H1 (cell line): ENCODE measurements around the gene RESP18. TPM values are rescaled to one million over a fixed set of nuclear protein-coding genes. Genes with fewer than 3 reads are reported as not detected.

Experiments used
- CTCF ChIA-PET: fragments of 300-600 bp; sonication (Branson Sonifier 250); formaldehyde crosslinking; loops from one replicate; lab custom pipeline; 2021; ENCODE audit not compliant: partially characterized antibody; lab: Charles Lee
- POLR2A ChIA-PET: fragments of 300-600 bp; sonication (Branson Sonifier 250); formaldehyde crosslinking; loops from one replicate; lab custom pipeline; 2021; ENCODE audit warnings: inconsistent platforms; ENCODE audit not compliant: partially characterized antibody; lab: Charles Lee
- DNase-seq, 2 experiments: peaks; one replicate each; pipeline versions ENCODE4 v3.0.0 to v3.0.0-alpha.2; 2010 to 2022; ENCODE audit warnings: low spot score in 2 of 2, low read depth in 1 of 2, mixed read lengths in 1 of 2
- FAIRE-seq: peaks from 2 replicates; lab custom pipeline; 2011; peaks lifted over from hg19 to GRCh38; lab: Jason Lieb, UNC
- H2AFZ ChIP-seq: 2 replicates; pipeline ENCODE4 v1.8.1; 2012; ENCODE audit warnings: low read length, inconsistent platforms
- H2AK5ac ChIP-seq: 2 replicates; pipeline ENCODE4 v1.6.1; 2013; ENCODE audit warnings: low read depth, low read length
- H2BK120ac ChIP-seq: replicated peaks from 2 replicates; pipeline ENCODE3; 2013; ENCODE audit warnings: low read depth, low read length, inconsistent platforms
- H2BK12ac ChIP-seq: 2 replicates; pipeline ENCODE4 v1.6.1; 2013; ENCODE audit warnings: low read depth, low read length
- H2BK15ac ChIP-seq: 2 replicates; pipeline ENCODE4 v1.6.1; 2013; ENCODE audit warnings: low read length
- H2BK20ac ChIP-seq: 2 replicates; pipeline ENCODE4 v1.6.1; 2013; ENCODE audit warnings: low read length
- H2BK5ac ChIP-seq: 2 replicates; pipeline ENCODE4 v1.6.1; 2013; ENCODE audit warnings: low read depth, low read length
- H3K14ac ChIP-seq: 2 replicates; pipeline ENCODE4 v1.6.1; 2013; ENCODE audit warnings: inconsistent platforms; ENCODE audit not compliant: insufficient read length
- H3K18ac ChIP-seq: 2 replicates; pipeline ENCODE4 v1.6.1; 2013; ENCODE audit warnings: low read length; ENCODE audit errors: extremely low read depth
- H3K23ac ChIP-seq: 2 replicates; pipeline ENCODE4 v1.6.1; 2013; ENCODE audit warnings: inconsistent platforms; ENCODE audit not compliant: insufficient read length
- H3K23me2 ChIP-seq: 2 replicates; pipeline ENCODE4 v1.6.1; 2013; ENCODE audit warnings: low read depth, low read length
- H3K27ac ChIP-seq: 2 replicates; pipeline ENCODE4 v1.6.1; 2011; ENCODE audit warnings: low read depth, low read length, inconsistent platforms
- H3K27me3 ChIP-seq, 4 experiments: replicated peaks in 1 of 4; 1 replicate in 1 of 4; 2 replicates in 3 of 4; pipeline versions ENCODE4 v1.6.1 to v1.8.1; 2011 to 2013; ENCODE audit warnings: low read length in 3 of 4, mild to moderate bottlenecking in 3 of 4, inconsistent platforms in 2 of 4, mixed read lengths in 2 of 4, moderate library complexity in 1 of 4; ENCODE audit not compliant: control insufficient read depth in 3 of 4, insufficient read depth in 3 of 4; ENCODE audit errors: extremely low read depth in 1 of 4
- H3K36me3 ChIP-seq, 4 experiments: 2 replicates each; pipeline versions ENCODE4 v1.6.1 to v1.8.1; 2011 to 2013; ENCODE audit warnings: mild to moderate bottlenecking in 4 of 4, low read length in 3 of 4, moderate library complexity in 2 of 4, control low read depth in 1 of 4, inconsistent platforms in 1 of 4; ENCODE audit not compliant: insufficient read depth in 4 of 4, control insufficient read depth in 2 of 4
- H3K4ac ChIP-seq: replicated peaks from 2 replicates; pipeline ENCODE3; 2013; ENCODE audit warnings: low read length, low read depth, mixed read lengths, inconsistent platforms; ENCODE audit not compliant: insufficient read length
- H3K4me1 ChIP-seq, 4 experiments: replicated peaks in 1 of 4; 1 replicate in 1 of 4; 2 replicates in 3 of 4; pipeline versions ENCODE4 v1.6.1 to v1.8.1; 2011 to 2013; ENCODE audit warnings: low read length in 3 of 4, inconsistent platforms in 2 of 4, mixed read lengths in 1 of 4; ENCODE audit not compliant: insufficient read depth in 4 of 4, control insufficient read depth in 3 of 4
- H3K4me2 ChIP-seq, 2 experiments: 2 replicates each; pipeline versions ENCODE4 v1.6.1 to v1.8.1; 2011 to 2013; ENCODE audit warnings: low read depth in 2 of 2, low read length in 2 of 2, control low read depth in 1 of 2, inconsistent platforms in 1 of 2, mild to moderate bottlenecking in 1 of 2; ENCODE audit not compliant: insufficient read depth in 1 of 2
- H3K4me3 ChIP-seq, 4 experiments: fragments of 200-600, 300-600 bp in 1 of 4; sonication (generic), shearing (Covaris generic), sonication (Bioruptor Twin) in 1 of 4; 2 replicates each; pipeline versions ENCODE4 v1.5.1 to v1.8.1; 2011 to 2016; ENCODE audit warnings: low read length in 4 of 4, low read depth in 3 of 4, control low read depth in 2 of 4, inconsistent platforms in 2 of 4, mild to moderate bottlenecking in 2 of 4, mixed read lengths in 1 of 4, moderate library complexity in 1 of 4; ENCODE audit not compliant: insufficient read depth in 2 of 4; ENCODE audit errors: extremely low read depth in 1 of 4
- H3K56ac ChIP-seq: replicated peaks from 2 replicates; pipeline ENCODE3; 2013; ENCODE audit warnings: low read depth, mild to moderate bottlenecking, mixed read lengths, low read length, inconsistent platforms; ENCODE audit not compliant: insufficient read length
- H3K79me1 ChIP-seq: 2 replicates; pipeline ENCODE4 v1.6.1; 2013; ENCODE audit warnings: low read depth, low read length, control low read depth
- H3K79me2 ChIP-seq, 2 experiments: 2 replicates each; pipeline versions ENCODE4 v1.6.1 to v1.8.1; 2012 to 2013; ENCODE audit warnings: low read length in 2 of 2, mild to moderate bottlenecking in 2 of 2, inconsistent platforms in 1 of 2; ENCODE audit not compliant: insufficient read depth in 2 of 2, control insufficient read depth in 1 of 2
- H3K9ac ChIP-seq, 4 experiments: replicated peaks in 1 of 4; 1 replicate in 1 of 4; 2 replicates in 3 of 4; pipeline versions ENCODE4 v1.6.1 to v1.8.1; 2011 to 2013; ENCODE audit warnings: low read depth in 3 of 4, low read length in 3 of 4, control low read depth in 2 of 4, mild to moderate bottlenecking in 2 of 4, moderate library complexity in 2 of 4, inconsistent platforms in 1 of 4; ENCODE audit errors: extremely low read depth in 1 of 4
- H3K9me3 ChIP-seq, 2 experiments: 2 replicates each; pipeline versions ENCODE4 v1.6.1 to v1.8.1; 2012 to 2013; ENCODE audit warnings: mild to moderate bottlenecking in 2 of 2, moderate library complexity in 2 of 2, control low read depth in 1 of 2, inconsistent platforms in 1 of 2, low read depth in 1 of 2, low read length in 1 of 2, mixed read lengths in 1 of 2; ENCODE audit not compliant: insufficient read depth in 2 of 2
- H4K20me1 ChIP-seq, 2 experiments: replicated peaks in 1 of 2; 2 replicates each; pipeline versions ENCODE3 to v1.8.1; 2011 to 2013; ENCODE audit warnings: inconsistent platforms in 2 of 2, low read length in 2 of 2, mild to moderate bottlenecking in 1 of 2; ENCODE audit not compliant: insufficient read depth in 2 of 2, control insufficient read depth in 1 of 2
- H4K5ac ChIP-seq: 2 replicates; pipeline ENCODE4 v1.6.1; 2013; ENCODE audit warnings: low read length, low read depth, mixed read lengths, inconsistent platforms; ENCODE audit not compliant: insufficient read length
- H4K8ac ChIP-seq: 2 replicates; pipeline ENCODE4 v1.8.0; 2013; ENCODE audit warnings: mild to moderate bottlenecking, moderate library complexity, low read length, inconsistent platforms; ENCODE audit not compliant: insufficient read depth; ENCODE audit errors: extremely low read depth
- H4K91ac ChIP-seq: replicated peaks from 2 replicates; pipeline ENCODE3; 2013; ENCODE audit warnings: low read length, mixed read lengths, inconsistent platforms; ENCODE audit not compliant: insufficient read length
- BRCA1 ChIP-seq: IDR thresholded peaks from 2 replicates; pipeline ENCODE4 v1.6.1; 2012; ENCODE audit warnings: low read depth, low read length, improper control_type of control experiment
- CBX5 ChIP-seq: fragments of 300-800, 300-1000 bp; sonication (generic); IDR thresholded peaks from 2 replicates; pipeline ENCODE4 v1.7.1; 2016; ENCODE audit warnings: antibody characterized with exemption, low read length, low read depth
- CHD1 ChIP-seq: IDR thresholded peaks from 2 replicates; pipeline ENCODE4 v1.6.1; 2012; ENCODE audit warnings: low read depth, low read length, improper control_type of control experiment
- CHD2 ChIP-seq: IDR thresholded peaks from 2 replicates; pipeline ENCODE4 v1.6.1; 2012; ENCODE audit warnings: low read length, improper control_type of control experiment
- EP300 ChIP-seq, 2 experiments: IDR thresholded peaks; 1 replicate in 1 of 2; 2 replicates in 1 of 2; pipeline ENCODE4 v1.6.1; 2011 to 2012; ENCODE audit warnings: low read depth in 2 of 2, low read length in 2 of 2, mild to moderate bottlenecking in 2 of 2, borderline replicate concordance in 1 of 2, inconsistent platforms in 1 of 2, moderate library complexity in 1 of 2
- FOSL1 ChIP-seq: IDR thresholded peaks from 2 replicates; pipeline ENCODE4 v1.6.1; 2011; ENCODE audit warnings: mild to moderate bottlenecking, low read depth, low read length, moderate library complexity; ENCODE audit not compliant: insufficient read depth
- HDAC6 ChIP-seq: IDR thresholded peaks from one replicate; pipeline ENCODE4 v1.7.1; 2012; ENCODE audit warnings: low read depth, mild to moderate bottlenecking, inconsistent platforms, low read length, moderate library complexity
- JUN ChIP-seq: IDR thresholded peaks from 2 replicates; pipeline ENCODE4 v1.6.1; 2011; ENCODE audit warnings: low read depth, mild to moderate bottlenecking, improper control_type of control experiment, low read length
- JUND ChIP-seq: IDR thresholded peaks from 2 replicates; pipeline ENCODE4 v1.6.1; 2011; ENCODE audit warnings: mild to moderate bottlenecking, improper control_type of control experiment, low read length
- KDM4A ChIP-seq: IDR thresholded peaks from one replicate; pipeline ENCODE4 v1.7.1; 2012; ENCODE audit warnings: low read depth, mild to moderate bottlenecking, moderate library complexity, low read length, inconsistent platforms; ENCODE audit not compliant: severe bottlenecking
- NRF1 ChIP-seq: IDR thresholded peaks from 2 replicates; pipeline ENCODE4 v1.6.1; 2011; ENCODE audit warnings: mild to moderate bottlenecking, low read depth, low read length, improper control_type of control experiment
- SIRT6 ChIP-seq: IDR thresholded peaks from one replicate; pipeline ENCODE4 v1.7.1; 2012; ENCODE audit warnings: low read length, inconsistent platforms
- SUZ12 ChIP-seq: fragments of 200-600 bp; sonication (generic); IDR thresholded peaks from 2 replicates; pipeline ENCODE4 v1.6.1; 2012; ENCODE audit warnings: mild to moderate bottlenecking, inconsistent platforms, low read length, moderate library complexity, mixed read lengths
- WGBS, 2 experiments: shearing (Covaris generic) in 1 of 2; methylation state at CpG; one replicate each; pipeline versions ENCODE4 v1.1.6 to v1.1.7; 2013 to 2015; ENCODE audit warnings: low lambda C conversion rate in 2 of 2, mixed read lengths in 2 of 2, inconsistent platforms in 1 of 2, low coverage in 1 of 2, missing lambda C conversion rate in 1 of 2; ENCODE audit not compliant: insufficient replicate concordance in 2 of 2, insufficient coverage in 1 of 2, insufficient read length in 1 of 2; ENCODE audit errors: extremely low coverage in 1 of 2, missing lambda C conversion rate in 1 of 2; 5-methylcytosine and 5-hydroxymethylcytosine counted together
- polyA plus RNA-seq, 7 experiments: library from polyadenylated mRNA; depleted of rRNA in 3 of 7; stranded (reverse) in 5 of 7; unstranded in 2 of 7; fragments of >200 nt in 5 of 7; fragments of 200-250 nt in 2 of 7; gene quantifications; 1 replicate in 5 of 7; 2 replicates in 1 of 7; 4 replicates in 1 of 7; pipeline versions ENCODE4 v1.2.1 to v1.2.3, GENCODE V29; 2011 to 2013; ENCODE audit warnings: missing spikeins in 2 of 7, mixed read lengths in 2 of 7
- total RNA-seq: library from RNA; stranded (reverse); fragmentation: NEBNext Ultra II Directional; extraction: Animal tissue kit (Norgen Biotek cat#: 25700); gene quantifications from 2 replicates; pipeline ENCODE4 v1.2.1, GENCODE V29; 2021
- TF ChIP-seq, protein P1 (sequence below): IDR thresholded peaks from 2 replicates; pipeline ENCODE4 v1.6.1; 2012; ENCODE audit warnings: inconsistent platforms

The RESP18 gene
- total and polyA plus RNA-seq, 2 of the 8 experiments (the other 6 are each of a cell fraction or from before 2014, with no cell fraction given) = not detected

DNA sequence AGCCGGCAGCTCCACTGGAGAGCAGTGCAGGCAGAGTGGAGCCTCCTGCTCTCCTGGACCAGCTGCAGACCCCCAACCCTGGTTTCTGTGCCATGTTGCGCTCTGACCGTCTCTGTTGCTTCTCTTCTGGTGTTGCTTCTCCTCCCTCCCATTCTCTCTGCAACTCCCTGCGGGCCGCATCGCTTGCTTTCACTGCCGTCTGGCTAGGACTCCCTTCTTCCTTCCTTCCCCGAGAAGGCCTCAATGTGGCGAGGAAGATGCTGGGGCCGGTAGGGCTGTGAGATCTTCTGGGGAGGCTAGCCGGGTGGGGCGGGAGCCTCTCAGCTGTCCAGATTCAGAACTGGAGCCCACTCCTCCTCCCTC lies 47.2 kb downstream of the RESP18 start:
- no peak for FAIRE-seq
- H3K4me3 ChIP-seq = no peak overlapping the region; a peak in 2 of 8 replicates
- POLR2A ChIA-PET = interaction anchor here (1.0 to 1.9 kb wide), 4 partner anchors 10 to 66 kb away, joined by 3 to 13 read pairs (median 3); partner anchors contain the start of genes ABCB6, GLB1L, PTPRN and STK16
- TF ChIP-seq KDM4A = no peak
- no peak for TF ChIP-seq CHD2
- TF ChIP-seq BRCA1 = no peak
- no peak for TF ChIP-seq CBX5
- TF ChIP-seq, protein P1, sequence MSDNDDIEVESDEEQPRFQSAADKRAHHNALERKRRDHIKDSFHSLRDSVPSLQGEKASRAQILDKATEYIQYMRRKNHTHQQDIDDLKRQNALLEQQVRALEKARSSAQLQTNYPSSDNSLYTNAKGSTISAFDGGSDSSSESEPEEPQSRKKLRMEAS = no peak
- TF ChIP-seq NRF1 = no peak
- TF ChIP-seq FOSL1 = no peak
- no peak for TF ChIP-seq CHD1
- TF ChIP-seq EP300 (IDR thresholded peaks at IDR 0.05; ENCODE audit: borderline replicate concordance in 1 of 2, low read depth in 2 of 2, low read length in 2 of 2) = no peak
- no peak for TF ChIP-seq HDAC6
- no peak for TF ChIP-seq JUND
- TF ChIP-seq SUZ12 = no peak
- TF ChIP-seq SIRT6 = no peak
- no peak for TF ChIP-seq JUN

More for the DNA sequence above, 47.2 kb downstream of the RESP18 start:
- Histone ChIP-seq H2BK120ac (no peak overlapping the region), H3K79me2 (no peaks in the 10 kb centered on the region), H3K4me1 (peaks cover 0 to 10% (median 6%) of the 10 kb centered on the region in 4 experiments; a peak in 6 of 7 replicates), H4K5ac (no peak overlapping the region), H4K91ac (no peak overlapping the region), H4K20me1 (peaks cover 0 to 2% of the 10 kb centered on the region in 2 experiments), H3K27me3 (no peaks in the 10 kb centered on the region), H3K23me2 (no peaks in the 10 kb centered on the region), H3K18ac (no peak overlapping the region; the same call in 1 of the 2 replicates), H2BK5ac (peak overlapping the region; percentile 66; the same call in 1 of the 2 replicates), H4K8ac (no peak overlapping the region), H3K14ac (no peak overlapping the region), H2BK20ac (no peak overlapping the region), H2AFZ (no peak overlapping the region), H3K79me1 (no peaks in the 10 kb centered on the region; the same call in 1 of the 2 replicates), H3K4me2 (0 out of 4 replicates have a peak overlapping the region, but pooled peaks of 1 of the 2 experiments have one; percentile 19), H2BK15ac (no peak overlapping the region), H3K36me3 (peaks cover 0 to 4% (median under 1%) of the 10 kb centered on the region in 4 experiments; a peak in 3 of 8 replicates), H3K23ac (no peak overlapping the region), H2BK12ac (0 out of 2 replicates have a peak overlapping the region, but pooled peaks have one; percentile 39), H3K27ac (no peak overlapping the region), H3K56ac (no peak overlapping the region), H3K9me3 (no peaks in the 10 kb centered on the region), H3K4ac (no peak overlapping the region), H3K9ac (no peak overlapping the region), H2AK5ac (no peak overlapping the region)
- DNase-seq = no peak
- 90% methylated on average over 12 of the region's 12 CpGs; no CpG with 5 or more reads in 1 of the 2 experiments for WGBS, 2 experiments
- CTCF ChIA-PET = interaction anchor here (0.5 to 12.1 kb wide), 9 partner anchors 7 to 119 kb away, joined by 3 to 220 read pairs (median 5); partner anchors contain the start of genes CNPPD1, GLB1L and STK16
